CD4-positive, alpha-beta T cell treated with Interferon gamma for 1 hour (primary cell): ENCODE results near the gene TRPT1.

ENCODE experiments used
- DNase-seq: peaks from one replicate; pipeline ENCODE4 v3.0.0-alpha.2; 2020

The TRPT1 gene

GRCh38 chr11:64229090-64229743 lies 3.2 kb upstream of the TRPT1 start:
- no peak for DNase-seq

- no peak for DNase-seq
These were observed 1.5 kb upstream of the TRPT1 start for GRCh38 chr11:64227405-64227956.

- DNase-seq: peak; percentile 65
These were observed 593 bp upstream of the TRPT1 start for GRCh38 chr11:64226507-64227051.

- DNase-seq: no peak
These were observed 937 bp downstream of the TRPT1 start for GRCh38 chr11:64224891-64225607.

GRCh38 chr11:64224151-64224890 lies 1.7 kb downstream of the TRPT1 start:
- DNase-seq: no peak

- no peak for DNase-seq
These were observed 2.9 kb downstream of the TRPT1 start for GRCh38 chr11:64223001-64223651.

GRCh38 chr11:64222651-64223000 lies 3.4 kb downstream of the TRPT1 start:
- no peak for DNase-seq

GRCh38 chr11:64220798-64221197 lies 5.2 kb downstream of the TRPT1 start:
- no peak for DNase-seq

- DNase-seq: no peak
These were observed 5.7 kb downstream of the TRPT1 start for GRCh38 chr11:64220271-64220670.

GRCh38 chr11:64219755-64220154 lies 6.2 kb downstream of the TRPT1 start:
- no peak for DNase-seq

- no peak for DNase-seq
These were observed 6.7 kb downstream of the TRPT1 start for GRCh38 chr11:64219354-64219684.

- no peak for DNase-seq
These were observed 7.2 kb downstream of the TRPT1 start for GRCh38 chr11:64218628-64219353.

- no peak for DNase-seq
These were observed 9.1 kb downstream of the TRPT1 start for GRCh38 chr11:64216879-64217278.

GRCh38 chr11:64211181-64211872 lies 14.7 kb downstream of the TRPT1 start:
- DNase-seq: no peak

GRCh38 chr11:64210301-64211020 lies 15.5 kb downstream of the TRPT1 start:
- no peak for DNase-seq

GRCh38 chr11:64209563-64209843 lies 16.5 kb downstream of the TRPT1 start:
- no peak for DNase-seq

GRCh38 chr11:64208796-64209562 lies 17.0 kb downstream of the TRPT1 start:
- no peak for DNase-seq

- DNase-seq: no peak
These were observed 17.7 kb downstream of the TRPT1 start for GRCh38 chr11:64208086-64208795.

- peak; percentile 79 for DNase-seq
These were observed 18.5 kb downstream of the TRPT1 start for GRCh38 chr11:64207256-64208085.
